Measurements from ENCODE around the gene CDH4. TPM values are rescaled to one million over a fixed set of nuclear protein-coding genes. Genes with fewer than 3 reads are reported as not detected.

Gene CDH4
- total RNA-seq, 1 donor from 2014 or later: 12.1 TPM

- DNase-seq (ENCODE audit: low read depth) (no peak), FAIRE-seq (no peak)
- TF ChIP-seq CTCF (IDR thresholded peaks at IDR 0.05; ENCODE audit: insufficient read depth, low read length, severe bottlenecking): no peak
- no peak overlapping the region for H3K4me3 ChIP-seq (ENCODE audit: low read depth, low read length)
- H3K27me3 ChIP-seq (ENCODE audit: control insufficient read depth, insufficient read depth, low read length): no peaks in the 10 kb centered on the region
- no peaks in the 10 kb centered on the region for H3K36me3 ChIP-seq (ENCODE audit: control insufficient read depth, insufficient read depth, low read length)
Observed at GRCh38 chr20:61816606-61817460, 564.8 kb downstream of the CDH4 start.

DNA sequence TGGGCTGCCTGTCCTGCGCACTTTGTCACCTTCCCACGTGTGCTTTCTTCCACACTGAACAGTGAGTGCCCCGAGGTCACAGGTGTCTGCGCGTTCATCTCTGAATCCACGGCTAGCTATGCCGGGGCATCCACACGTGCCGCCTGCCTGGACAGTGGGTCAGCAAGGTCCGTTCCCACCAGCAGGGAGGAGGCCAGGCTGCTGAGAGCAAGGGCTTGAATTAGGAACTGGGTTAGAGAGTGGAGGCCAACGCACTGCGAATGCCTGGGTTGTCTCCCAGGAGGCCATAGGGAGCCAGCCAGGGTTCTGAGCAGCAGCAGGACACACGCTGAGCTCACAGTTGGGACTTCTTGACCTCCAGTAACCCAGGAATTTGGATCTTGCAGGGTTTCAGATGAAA lies 565.5 kb downstream of the CDH4 start:
- DNase-seq (ENCODE audit: low read depth) (no peak), FAIRE-seq (no peak)
- H3K36me3 ChIP-seq (ENCODE audit: control insufficient read depth, insufficient read depth, low read length): no peaks in the 10 kb centered on the region
- TF ChIP-seq CTCF (IDR thresholded peaks at IDR 0.05; ENCODE audit: insufficient read depth, low read length, severe bottlenecking): no peak
- no peak overlapping the region for H3K4me3 ChIP-seq (ENCODE audit: low read depth, low read length)
- no peaks in the 10 kb centered on the region for H3K27me3 ChIP-seq (ENCODE audit: control insufficient read depth, insufficient read depth, low read length)

- DNase-seq (ENCODE audit: low read depth) (no peak), FAIRE-seq (no peak)
- TF ChIP-seq CTCF (IDR thresholded peaks at IDR 0.05; ENCODE audit: insufficient read depth, low read length, severe bottlenecking): no peak
- Histone ChIP-seq H3K36me3 (ENCODE audit: control insufficient read depth, insufficient read depth, low read length) (no peaks in the 10 kb centered on the region), H3K27me3 (ENCODE audit: control insufficient read depth, insufficient read depth, low read length) (no peaks in the 10 kb centered on the region), H3K4me3 (ENCODE audit: low read depth, low read length) (no peak overlapping the region)
Observed at GRCh38 chr20:61818746-61819573, 566.9 kb downstream of the CDH4 start.

GRCh38 chr20:61819574-61819846 lies 567.4 kb downstream of the CDH4 start:
- FAIRE-seq: no peak

More at GRCh38 chr20:61819574-61819846, 567.4 kb downstream of the CDH4 start:
- H3K27me3 ChIP-seq (ENCODE audit: control insufficient read depth, insufficient read depth, low read length): no peaks in the 10 kb centered on the region
- no peak for TF ChIP-seq CTCF (IDR thresholded peaks at IDR 0.05; ENCODE audit: insufficient read depth, low read length, severe bottlenecking)
- DNase-seq (ENCODE audit: low read depth): no peak
- H3K4me3 ChIP-seq (ENCODE audit: low read depth, low read length): no peak overlapping the region
- H3K36me3 ChIP-seq (ENCODE audit: control insufficient read depth, insufficient read depth, low read length): no peaks in the 10 kb centered on the region
